ENCODE results near the gene KRT83. TPM values are rescaled to one million over a fixed set of nuclear protein-coding genes. Genes with fewer than 3 reads are reported as not detected.
"Not testable (repeated sequence)": the region's sequence is repeated elsewhere in the genome, so short reads cannot be mapped to it uniquely, and the experiment has no call there.

Gene KRT83
- total RNA-seq, 2 donors from 2014 or later: 0.74 TPM; not detected in 1

DNA sequence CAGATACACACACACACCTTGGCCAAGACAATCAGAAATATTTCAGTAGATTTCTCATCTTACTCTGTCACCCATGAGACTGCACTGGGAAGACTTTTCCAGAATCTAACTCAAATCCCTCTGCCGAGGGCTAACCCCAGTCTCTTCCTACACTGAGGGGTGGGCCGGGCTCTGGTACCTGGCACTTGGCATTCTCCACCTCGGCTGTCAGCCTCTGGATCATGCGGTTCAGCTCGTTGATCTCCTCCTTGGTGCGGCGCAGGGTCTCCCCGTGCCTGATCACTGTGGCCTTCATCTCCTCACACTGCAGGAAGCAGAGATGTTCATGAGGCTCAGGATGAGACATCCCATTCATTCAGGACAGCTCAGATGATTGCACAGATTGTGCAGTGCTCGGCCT, 4.9 kb downstream of the KRT83 start:
- H3K4me1 ChIP-seq (replicated peaks): no peaks in the 10 kb centered on the region

DNA sequence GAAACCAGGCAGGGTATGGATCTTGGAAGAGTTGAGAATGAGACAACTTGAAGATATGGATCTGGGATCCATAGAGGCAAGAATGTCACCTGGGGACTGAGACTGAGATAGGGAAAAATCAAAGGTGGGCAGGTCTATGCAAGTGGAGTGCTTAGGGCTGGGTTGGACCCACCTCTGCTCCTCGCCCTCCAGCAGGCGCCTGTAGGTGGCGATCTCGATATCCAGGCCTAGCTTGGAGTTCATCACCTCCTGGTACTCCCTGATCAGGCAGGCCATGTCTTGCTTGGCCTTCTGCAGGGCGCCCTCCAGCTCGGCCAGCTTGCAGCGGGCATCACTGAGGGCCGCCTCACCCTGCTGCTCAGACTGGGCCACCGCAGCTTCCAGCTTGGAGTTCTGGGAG, 5.5 kb downstream of the KRT83 start:
- H3K27ac ChIP-seq; DNase-seq (ENCODE audit: low spot score); intact Hi-C loops (cut with DNase I); H3K36me3 ChIP-seq; H3K4me1 ChIP-seq (replicated peaks); H3K27me3 ChIP-seq (replicated peaks; ENCODE audit: insufficient read depth); H3K4me3 ChIP-seq; H3K9me3 ChIP-seq: not testable (repeated sequence)
- WGBS: 63% methylated on average over 8 of the region's 9 CpGs

More for the DNA sequence above, 4.9 kb downstream of the KRT83 start:
- H3K27ac ChIP-seq: no peak overlapping the region
- 78% methylated on average over 9 of the region's 9 CpGs for WGBS
- no peak overlapping the region for H3K4me3 ChIP-seq
- no peak for TF ChIP-seq POLR2AphosphoS5 (IDR thresholded peaks at IDR 0.05)
- TF ChIP-seq, protein P1, sequence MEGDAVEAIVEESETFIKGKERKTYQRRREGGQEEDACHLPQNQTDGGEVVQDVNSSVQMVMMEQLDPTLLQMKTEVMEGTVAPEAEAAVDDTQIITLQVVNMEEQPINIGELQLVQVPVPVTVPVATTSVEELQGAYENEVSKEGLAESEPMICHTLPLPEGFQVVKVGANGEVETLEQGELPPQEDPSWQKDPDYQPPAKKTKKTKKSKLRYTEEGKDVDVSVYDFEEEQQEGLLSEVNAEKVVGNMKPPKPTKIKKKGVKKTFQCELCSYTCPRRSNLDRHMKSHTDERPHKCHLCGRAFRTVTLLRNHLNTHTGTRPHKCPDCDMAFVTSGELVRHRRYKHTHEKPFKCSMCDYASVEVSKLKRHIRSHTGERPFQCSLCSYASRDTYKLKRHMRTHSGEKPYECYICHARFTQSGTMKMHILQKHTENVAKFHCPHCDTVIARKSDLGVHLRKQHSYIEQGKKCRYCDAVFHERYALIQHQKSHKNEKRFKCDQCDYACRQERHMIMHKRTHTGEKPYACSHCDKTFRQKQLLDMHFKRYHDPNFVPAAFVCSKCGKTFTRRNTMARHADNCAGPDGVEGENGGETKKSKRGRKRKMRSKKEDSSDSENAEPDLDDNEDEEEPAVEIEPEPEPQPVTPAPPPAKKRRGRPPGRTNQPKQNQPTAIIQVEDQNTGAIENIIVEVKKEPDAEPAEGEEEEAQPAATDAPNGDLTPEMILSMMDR (IDR thresholded peaks at IDR 0.05): no peak
- intact Hi-C loops (cut with DNase I): no loop called here
- H3K36me3 ChIP-seq: no peaks in the 10 kb centered on the region
- H3K27me3 ChIP-seq (replicated peaks; ENCODE audit: insufficient read depth): no peaks in the 10 kb centered on the region
- no peaks in the 10 kb centered on the region for H3K9me3 ChIP-seq
- no peak for DNase-seq (ENCODE audit: low spot score)

DNA sequence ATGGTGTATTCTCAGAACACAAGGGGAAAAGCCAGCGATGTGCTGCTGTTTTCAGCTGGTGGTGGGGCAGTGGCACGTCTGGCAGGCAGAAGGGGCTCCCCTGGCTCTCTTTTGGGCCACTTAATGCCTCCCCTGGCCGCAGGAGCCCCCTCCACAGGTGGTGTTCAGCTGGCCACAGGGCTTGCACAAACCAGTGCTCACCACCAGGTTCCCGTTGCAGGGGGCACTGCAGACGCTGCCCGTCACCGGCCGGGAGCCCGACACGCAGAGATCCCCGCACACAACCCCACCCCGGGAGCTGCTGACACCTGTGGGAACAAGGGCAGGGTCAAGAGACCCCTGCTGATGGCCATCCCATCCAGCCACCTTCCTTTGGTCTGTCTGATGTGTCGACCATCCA, 6.7 kb downstream of the KRT83 start:
- no peak for TF ChIP-seq POLR2AphosphoS5 (IDR thresholded peaks at IDR 0.05)
- TF ChIP-seq, protein P1 (IDR thresholded peaks at IDR 0.05): no peak
- no peak for TF ChIP-seq POLR2A (IDR thresholded peaks at IDR 0.05)
- 82% methylated on average over 5 of the region's 13 CpGs for WGBS
- intact Hi-C loops (cut with DNase I): no loop called here
- no peaks in the 10 kb centered on the region for H3K27me3 ChIP-seq (replicated peaks; ENCODE audit: insufficient read depth)
- no peak overlapping the region for H3K4me3 ChIP-seq
- no peaks in the 10 kb centered on the region for H3K9me3 ChIP-seq
- H3K4me1 ChIP-seq (replicated peaks): no peaks in the 10 kb centered on the region
- DNase-seq (ENCODE audit: low spot score): no peak
- H3K36me3 ChIP-seq: no peaks in the 10 kb centered on the region
- H3K27ac ChIP-seq: no peak overlapping the region

DNA sequence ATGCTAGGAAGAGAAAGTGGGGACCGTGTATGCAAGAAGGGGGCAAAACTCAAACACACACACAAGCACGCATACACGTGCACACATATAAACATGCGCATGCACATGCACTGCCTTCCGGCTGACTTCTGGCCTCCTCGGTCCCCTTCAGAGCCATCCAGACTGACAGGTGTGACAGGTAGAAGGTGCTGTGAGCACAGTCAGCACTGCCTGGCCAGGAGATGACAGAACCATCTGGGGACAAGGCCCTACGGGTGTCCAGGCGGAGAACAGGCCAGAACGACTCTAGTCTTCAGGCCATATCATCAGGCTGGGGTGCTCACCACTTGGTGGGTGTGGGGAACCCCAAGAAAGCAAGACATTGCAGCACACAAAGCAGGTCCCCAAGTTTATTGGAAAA, 7.3 kb downstream of the KRT83 start:
- TF ChIP-seq POLR2A (IDR thresholded peaks at IDR 0.05) (no peak), POLR2AphosphoS5 (IDR thresholded peaks at IDR 0.05) (no peak)
- TF ChIP-seq, protein P1 (IDR thresholded peaks at IDR 0.05): no peak
- DNase-seq (ENCODE audit: low spot score): no peak

DNA sequence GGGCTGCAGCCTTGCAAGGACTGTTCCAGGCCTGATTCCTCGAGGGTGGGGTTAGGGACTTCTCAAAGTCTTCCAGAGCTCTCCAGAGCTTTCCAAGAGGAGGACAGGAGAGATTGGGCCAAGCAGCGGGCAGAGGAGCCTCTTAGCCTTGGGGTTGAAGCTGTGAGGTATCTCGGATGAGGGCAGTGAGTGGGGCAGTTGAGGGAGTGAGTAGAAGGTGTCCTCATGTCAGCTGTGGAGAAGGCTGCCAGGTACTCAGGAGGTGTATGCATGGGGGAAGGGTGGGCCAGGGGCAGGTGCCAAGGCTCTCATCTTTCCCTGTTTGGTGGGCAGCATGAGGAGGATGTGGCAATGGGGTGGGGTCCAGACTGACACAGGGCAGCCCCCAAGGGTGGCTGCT, 7.7 kb downstream of the KRT83 start:
- TF ChIP-seq POLR2AphosphoS5 (IDR thresholded peaks at IDR 0.05) (no peak), POLR2A (IDR thresholded peaks at IDR 0.05) (no peak)
- TF ChIP-seq, protein P1 (IDR thresholded peaks at IDR 0.05): no peak
- 84% methylated on average over 3 of the region's 3 CpGs for WGBS
- Histone ChIP-seq H3K9me3 (no peaks in the 10 kb centered on the region), H3K27ac (no peak overlapping the region), H3K4me1 (replicated peaks) (peaks cover 5% of the 10 kb centered on the region), H3K4me3 (no peak overlapping the region), H3K27me3 (replicated peaks; ENCODE audit: insufficient read depth) (no peaks in the 10 kb centered on the region), H3K36me3 (no peaks in the 10 kb centered on the region)
- no peak for DNase-seq (ENCODE audit: low spot score)
- intact Hi-C loops (cut with DNase I): no loop called here

More for the DNA sequence above, 7.3 kb downstream of the KRT83 start:
- intact Hi-C loops (cut with DNase I): no loop called here
- WGBS: 89% methylated on average over 8 of the region's 9 CpGs
- Histone ChIP-seq H3K36me3 (no peaks in the 10 kb centered on the region), H3K27ac (no peak overlapping the region), H3K4me3 (no peak overlapping the region), H3K9me3 (no peaks in the 10 kb centered on the region), H3K4me1 (replicated peaks) (peaks cover 5% of the 10 kb centered on the region), H3K27me3 (replicated peaks; ENCODE audit: insufficient read depth) (no peaks in the 10 kb centered on the region)

Data from prostate gland (tissue), 2 donors.